Stimulated activated CD8-positive, alpha-beta memory T cell treated with anti-CD3 and anti-CD28 coated beads, Interleukin-4, amount 100 ng/mL, for 24 hours (primary cell): ENCODE results near the gene EHD3.

Experiments
- DNase-seq: peaks from one replicate; pipeline ENCODE4 v3.0.0-alpha.2; 2020; ENCODE audit warnings: low read depth

The EHD3 gene

GRCh38 chr2:31286961-31287550 lies 53.1 kb downstream of the EHD3 start:
- no peak for DNase-seq

- no peak for DNase-seq
Observed at GRCh38 chr2:31287654-31288053, 53.7 kb downstream of the EHD3 start.

GRCh38 chr2:31294196-31294595 lies 60.2 kb downstream of the EHD3 start:
- no peak for DNase-seq

GRCh38 chr2:31296641-31297287 lies 62.8 kb downstream of the EHD3 start:
- no peak for DNase-seq

- no peak for DNase-seq
Observed at GRCh38 chr2:31297751-31298150, 63.8 kb downstream of the EHD3 start.

GRCh38 chr2:31299547-31299946 lies 65.6 kb downstream of the EHD3 start:
- no peak for DNase-seq

GRCh38 chr2:31300309-31300708 lies 66.4 kb downstream of the EHD3 start:
- no peak for DNase-seq

GRCh38 chr2:31302940-31303563 lies 69.1 kb downstream of the EHD3 start:
- DNase-seq, result no peak

- no peak for DNase-seq
Observed at GRCh38 chr2:31304816-31305215, 70.9 kb downstream of the EHD3 start.

GRCh38 chr2:31312898-31313297 lies 78.9 kb downstream of the EHD3 start:
- DNase-seq, result no peak

- no peak for DNase-seq
Observed at GRCh38 chr2:31314761-31315160, 80.8 kb downstream of the EHD3 start.

GRCh38 chr2:31317396-31317795 lies 83.4 kb downstream of the EHD3 start:
- DNase-seq, result no peak

- peak; percentile 11 for DNase-seq
Observed at GRCh38 chr2:31318361-31319336, 84.7 kb downstream of the EHD3 start.
